Bone marrow (tissue), 2 donors: ENCODE results near the gene PNLIPRP2.

ENCODE experiments used
- DNase-seq, 2 donors: peaks; one replicate each; lab custom pipeline; 2025; lab: John Stamatoyannopoulos, UW

Gene PNLIPRP2

DNA sequence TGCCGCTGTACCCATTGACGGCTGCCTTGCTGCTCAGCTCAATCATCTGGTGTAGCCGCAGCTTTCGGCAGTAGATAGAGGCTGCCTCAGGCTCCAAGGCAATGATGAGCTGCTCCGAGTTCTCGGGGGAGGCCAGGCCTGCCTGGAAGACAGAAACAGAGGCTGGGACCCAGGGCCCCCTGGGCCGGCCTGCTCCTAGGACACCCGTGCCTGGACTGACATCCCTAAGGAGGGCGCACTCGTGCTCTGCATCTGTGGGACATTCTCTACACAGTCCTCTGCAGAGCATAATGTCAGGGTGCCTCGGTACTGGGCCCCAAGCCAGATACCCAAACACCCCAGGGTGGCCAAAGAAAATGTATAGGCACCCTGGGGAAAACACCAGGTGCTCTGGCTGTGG lies 63.1 kb downstream of the PNLIPRP2 start:
- DNase-seq: no peak

- DNase-seq: no peak
Measured at GRCh38 chr10:116684781-116685180, 64.0 kb downstream of the PNLIPRP2 start.

GRCh38 chr10:116685807-116686206 lies 65.1 kb downstream of the PNLIPRP2 start:
- DNase-seq: no peak

DNA sequence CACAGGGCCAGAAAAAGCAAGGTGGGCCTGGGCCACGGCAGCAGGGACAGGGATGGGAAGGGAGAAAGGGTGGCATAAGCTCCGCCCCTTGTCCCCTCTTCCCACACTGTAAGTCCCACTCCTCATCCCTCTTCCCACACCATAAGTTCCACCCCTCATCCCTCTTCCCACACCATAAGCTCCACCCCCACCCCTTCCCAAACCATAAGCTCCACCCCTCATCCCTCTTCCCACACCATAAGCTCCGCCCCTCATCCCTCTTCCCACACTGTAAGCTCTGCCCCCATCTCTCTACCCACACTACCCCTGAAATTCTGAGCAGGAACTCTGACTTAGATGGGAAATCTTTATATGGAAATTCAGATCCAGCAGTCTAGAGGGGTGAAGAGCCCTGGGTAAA lies 65.9 kb downstream of the PNLIPRP2 start:
- DNase-seq: no peak

DNA sequence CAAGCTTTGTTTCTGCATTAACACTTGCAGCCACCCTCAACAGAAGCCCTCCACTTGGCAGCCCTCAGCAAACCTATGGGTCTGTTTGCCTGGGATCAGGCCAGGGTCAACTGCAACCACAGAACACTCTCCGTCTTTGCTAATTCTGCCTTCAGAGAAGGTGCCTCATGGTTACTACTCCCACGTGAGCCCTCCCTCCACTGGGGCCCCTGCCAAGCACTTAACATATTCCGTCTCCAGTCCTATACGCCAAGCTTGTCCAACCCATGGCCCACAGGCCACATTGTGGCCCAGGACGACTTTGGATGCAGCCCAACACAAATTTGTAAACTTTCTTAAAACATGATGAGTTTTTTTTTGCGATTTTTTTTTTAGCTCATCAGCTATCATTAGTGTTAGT lies 66.9 kb downstream of the PNLIPRP2 start:
- no peak for DNase-seq

GRCh38 chr10:116688241-116688711 lies 67.5 kb downstream of the PNLIPRP2 start:
- DNase-seq: no peak

- no peak for DNase-seq
Measured at GRCh38 chr10:116688741-116689495, 68.2 kb downstream of the PNLIPRP2 start.

DNA sequence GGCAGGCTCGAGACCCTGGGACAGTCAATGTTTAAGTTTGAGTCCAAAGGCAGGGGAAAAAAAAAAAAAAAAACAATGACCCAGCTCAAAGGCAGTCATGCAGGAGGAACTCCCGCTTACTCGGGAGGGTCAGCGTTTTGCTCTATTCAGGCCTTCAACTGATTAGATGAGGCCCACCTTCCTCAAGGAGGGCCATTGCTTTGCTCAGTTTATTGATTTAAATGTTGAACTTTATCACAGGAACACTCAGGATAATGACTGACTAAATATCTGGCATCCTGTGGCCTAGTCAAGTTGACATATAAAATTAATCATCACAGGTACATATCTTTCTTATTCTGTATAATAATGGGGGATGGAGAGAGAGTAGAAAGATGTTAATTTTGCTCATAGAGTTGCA lies 69.0 kb downstream of the PNLIPRP2 start:
- no peak for DNase-seq

- DNase-seq: no peak
Measured at GRCh38 chr10:116690356-116691322, 69.9 kb downstream of the PNLIPRP2 start.

DNA sequence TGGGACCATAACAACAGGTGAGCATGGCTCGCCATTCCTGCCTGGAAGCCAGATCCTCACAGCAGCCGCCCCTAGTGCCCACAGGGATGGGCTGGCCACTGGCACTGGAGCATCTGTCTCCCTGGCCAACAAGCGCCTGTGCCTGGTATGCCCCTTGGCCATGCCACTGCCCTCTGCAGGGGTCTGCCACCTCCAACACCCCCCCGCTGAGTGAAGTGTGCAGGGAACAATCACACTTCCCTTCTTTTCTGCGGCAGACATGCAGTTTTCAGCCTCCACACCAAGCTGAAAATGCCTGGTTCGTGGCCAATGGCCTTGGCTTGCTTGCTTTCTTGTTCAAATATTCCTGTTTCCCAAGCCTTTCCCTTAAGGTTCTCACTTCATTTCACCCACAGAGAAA lies 70.9 kb downstream of the PNLIPRP2 start:
- DNase-seq: no peak

DNA sequence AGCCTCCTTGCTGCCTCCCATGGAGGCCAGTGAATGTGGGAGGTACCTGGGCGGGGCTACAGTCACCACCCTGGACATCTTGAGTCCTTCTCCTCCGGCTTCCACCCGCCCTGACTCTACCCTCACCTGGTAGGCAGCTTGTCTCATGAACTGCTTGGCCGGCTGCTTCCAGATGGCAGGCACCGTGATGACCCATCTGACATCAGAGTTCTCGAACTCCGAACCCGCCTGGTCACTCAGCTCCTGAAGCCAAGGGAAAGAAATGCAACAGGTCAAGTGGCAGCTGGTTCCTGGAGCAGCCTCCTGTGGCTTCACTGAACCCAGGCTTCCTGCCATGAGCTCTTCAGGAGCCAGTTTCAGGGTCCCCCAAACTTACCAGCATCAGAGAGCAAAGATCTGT lies 71.5 kb downstream of the PNLIPRP2 start:
- no peak for DNase-seq

GRCh38 chr10:116694243-116694926 lies 73.6 kb downstream of the PNLIPRP2 start:
- no peak for DNase-seq
